ENCODE data around the gene SCNN1G.
"Not testable (repeated sequence)": the region's sequence is repeated elsewhere in the genome, so short reads cannot be mapped to it uniquely, and the experiment has no call there.

SCNN1G gene

GRCh38 chr16:23207485-23207884 is 24.9 kb downstream of the SCNN1G start:
- no peak for DNase-seq

GRCh38 chr16:23209606-23210005 is 27.1 kb downstream of the SCNN1G start:
- DNase-seq = no peak

- DNase-seq = no peak
These were observed 31.3 kb downstream of the SCNN1G start for GRCh38 chr16:23213831-23214230.

- DNase-seq = no peak
These were observed 32.3 kb downstream of the SCNN1G start for GRCh38 chr16:23214796-23215195.

GRCh38 chr16:23215435-23215834 is 32.9 kb downstream of the SCNN1G start:
- DNase-seq = no peak

GRCh38 chr16:23216658-23217246 is 34.2 kb downstream of the SCNN1G start:
- DNase-seq = no peak

GRCh38 chr16:23217646-23218045 is 35.1 kb downstream of the SCNN1G start:
- no peak for DNase-seq

- DNase-seq = no peak
These were observed 40.4 kb downstream of the SCNN1G start for GRCh38 chr16:23222929-23223328.

- no peak for DNase-seq
These were observed 40.8 kb downstream of the SCNN1G start for GRCh38 chr16:23223368-23223767.

- DNase-seq = no peak
These were observed 42.6 kb downstream of the SCNN1G start for GRCh38 chr16:23225109-23225508.

- no peak for DNase-seq
These were observed 43.1 kb downstream of the SCNN1G start for GRCh38 chr16:23225634-23226033.

- no peak for DNase-seq
These were observed 45.0 kb downstream of the SCNN1G start for GRCh38 chr16:23227529-23227928.

- no peak for DNase-seq
These were observed 47.2 kb downstream of the SCNN1G start for GRCh38 chr16:23229714-23230113.

GRCh38 chr16:23232806-23233205 is 50.3 kb downstream of the SCNN1G start:
- DNase-seq = no peak

GRCh38 chr16:23235176-23235575 is 52.6 kb downstream of the SCNN1G start:
- no peak for DNase-seq

GRCh38 chr16:23236983-23237382 is 54.4 kb downstream of the SCNN1G start:
- DNase-seq = no peak

GRCh38 chr16:23240994-23241393 is 58.4 kb downstream of the SCNN1G start:
- DNase-seq = no peak

GRCh38 chr16:23244122-23244521 is 61.6 kb downstream of the SCNN1G start:
- no peak for DNase-seq

- DNase-seq = no peak
These were observed 62.7 kb downstream of the SCNN1G start for GRCh38 chr16:23245268-23245667.

- DNase-seq = no peak
These were observed 66.0 kb downstream of the SCNN1G start for GRCh38 chr16:23248261-23249194.

- no peak for DNase-seq
These were observed 67.3 kb downstream of the SCNN1G start for GRCh38 chr16:23249830-23250229.

GRCh38 chr16:23252310-23252709 is 69.8 kb downstream of the SCNN1G start:
- DNase-seq = peak; percentile 19

GRCh38 chr16:23253650-23254049 is 71.1 kb downstream of the SCNN1G start:
- not testable (repeated sequence) for DNase-seq

GRCh38 chr16:23254338-23254737 is 71.8 kb downstream of the SCNN1G start:
- DNase-seq = peak; percentile 6
